D341Med (cell line): ENCODE results near the gene TIAM2.
"Not testable (repeated sequence)": the region's sequence is repeated elsewhere in the genome, so short reads cannot be mapped to it uniquely, and the experiment has no call there.

Source experiments
- DNase-seq: peaks from one replicate; pipeline ENCODE4 v3.0.0; 2012; ENCODE audit warnings: low spot score

TIAM2 gene

GRCh38 chr6:154991207-154991606 is 3.9 kb upstream of the TIAM2 start:
- DNase-seq, result no peak

- no peak for DNase-seq
Observed at GRCh38 chr6:154993026-154993425, 2.1 kb upstream of the TIAM2 start.

GRCh38 chr6:154993710-154994109 is 1.4 kb upstream of the TIAM2 start:
- no peak for DNase-seq

GRCh38 chr6:154994836-154995253 is 270 bp upstream of the TIAM2 start:
- no peak for DNase-seq

GRCh38 chr6:154996016-154996590 is 988 bp downstream of the TIAM2 start:
- no peak for DNase-seq

GRCh38 chr6:154996841-154997311 is 1.8 kb downstream of the TIAM2 start:
- DNase-seq, result no peak

GRCh38 chr6:154998855-154999254 is 3.7 kb downstream of the TIAM2 start:
- DNase-seq, result no peak

- no peak for DNase-seq
Observed at GRCh38 chr6:155001482-155001881, 6.4 kb downstream of the TIAM2 start.

- DNase-seq, result no peak
Observed at GRCh38 chr6:155001934-155002333, 6.8 kb downstream of the TIAM2 start.

GRCh38 chr6:155003476-155003875 is 8.4 kb downstream of the TIAM2 start:
- no peak for DNase-seq

GRCh38 chr6:155004017-155004416 is 8.9 kb downstream of the TIAM2 start:
- DNase-seq, result no peak

- DNase-seq, result no peak
Observed at GRCh38 chr6:155004576-155005372, 9.7 kb downstream of the TIAM2 start.

GRCh38 chr6:155008625-155009024 is 13.5 kb downstream of the TIAM2 start:
- no peak for DNase-seq

- no peak for DNase-seq
Observed at GRCh38 chr6:155010940-155011339, 15.8 kb downstream of the TIAM2 start.

GRCh38 chr6:155011809-155012291 is 16.7 kb downstream of the TIAM2 start:
- DNase-seq, result no peak

- no peak for DNase-seq
Observed at GRCh38 chr6:155013457-155013876, 18.4 kb downstream of the TIAM2 start.

- DNase-seq, result no peak
Observed at GRCh38 chr6:155014137-155014536, 19.0 kb downstream of the TIAM2 start.

- DNase-seq, result no peak
Observed at GRCh38 chr6:155014670-155015300, 19.7 kb downstream of the TIAM2 start.

- DNase-seq, result not testable (repeated sequence)
Observed at GRCh38 chr6:155018415-155018814, 23.3 kb downstream of the TIAM2 start.

- DNase-seq, result no peak
Observed at GRCh38 chr6:155021680-155022079, 26.6 kb downstream of the TIAM2 start.

GRCh38 chr6:155022721-155023120 is 27.6 kb downstream of the TIAM2 start:
- DNase-seq, result no peak

GRCh38 chr6:155023717-155024116 is 28.6 kb downstream of the TIAM2 start:
- DNase-seq, result no peak
